Thoracic aorta (tissue), 2 donors: ENCODE measurements around the gene PWWP2B. TPM values are rescaled to one million over a fixed set of nuclear protein-coding genes. Genes with fewer than 3 reads are reported as not detected.

Experiments used
- ATAC-seq: fragments of 150-250 bp; one replicate; pipeline ENCODE4 v1.8.0; 2017; ENCODE audit warnings: low read depth; ENCODE audit not compliant: insufficient number of reproducible peaks, low FRiP score
- DNase-seq: peaks from one replicate; pipeline ENCODE4 v3.0.0-alpha.2; 2020; ENCODE audit warnings: low spot score
- H3K27ac ChIP-seq, 2 donors: fragments of 200-600 bp; sonication (generic); 1 replicate in 1 of 2; 2 replicates in 1 of 2; pipeline ENCODE4 v1.5.1; 2016; ENCODE audit warnings: mild to moderate bottlenecking in 2 of 2, moderate library complexity in 2 of 2
- H3K27me3 ChIP-seq: fragments of 200-600 bp; sonication (generic); replicated peaks from 2 replicates; pipeline ENCODE4 v1.6.0; 2016; ENCODE audit warnings: mild to moderate bottlenecking; ENCODE audit not compliant: insufficient read depth
- H3K36me3 ChIP-seq: fragments of 200-600 bp; sonication (generic); one replicate; pipeline ENCODE4 v1.5.1; 2016
- H3K4me1 ChIP-seq, 2 donors: fragments of 200-600 bp; sonication (generic); 1 replicate in 1 of 2; 2 replicates in 1 of 2; pipeline versions ENCODE4 v1.5.1 to v1.6.0; 2016; ENCODE audit warnings: low read depth in 2 of 2, mild to moderate bottlenecking in 1 of 2; ENCODE audit not compliant: control insufficient read depth in 1 of 2
- H3K4me3 ChIP-seq: fragments of 200-600 bp; sonication (generic); 2 replicates; pipeline ENCODE4 v1.5.1; 2016; ENCODE audit warnings: mild to moderate bottlenecking
- H3K9me3 ChIP-seq: fragments of 200-600 bp; sonication (generic); 2 replicates; pipeline ENCODE4 v1.5.1; 2016
- CTCF ChIP-seq: fragments of 200-600 bp; sonication (generic); IDR thresholded peaks from one replicate; pipeline ENCODE4 v1.5.1; 2019; ENCODE audit warnings: antibody characterized with exemption
- total RNA-seq, 2 donors: library from RNA; depleted of rRNA; stranded (reverse); fragments of >200 nt; gene quantifications; one replicate each; pipeline versions ENCODE4 v1.1.0 to v1.2.3, GENCODE V29; 2016

PWWP2B gene
- 1 to 10 TPM; 5.3 to 7.8 TPM for total RNA-seq

- Histone ChIP-seq H3K27me3 (no peaks in the 10 kb centered on the region), H3K4me3 (peak within 1 kb of the TSS; percentile 95), H3K4me1 (peaks cover 12 to 21% of the 10 kb centered on the region in 2 donors), H3K9me3 (no peaks in the 10 kb centered on the region), H3K36me3 (no peaks in the 10 kb centered on the region), H3K27ac (peak within 1 kb of the TSS; percentile 72 to 84)
- DNase-seq: no peak
- TF ChIP-seq CTCF: no peak
- ATAC-seq: no peak
Observed at GRCh38 chr10:132397036-132397541, at the start of gene PWWP2B. PWWP2B (plus strand) TSS chr10:132397200; CDS start chr10:132397227, 27 bp downstream.

GRCh38 chr10:132347211-132347930, 49.6 kb upstream of the PWWP2B start:
- no peak for DNase-seq
- Histone ChIP-seq H3K36me3 (no peaks in the 10 kb centered on the region), H3K4me3 (no peak overlapping the region), H3K9me3 (no peaks in the 10 kb centered on the region), H3K4me1 (no peaks in the 10 kb centered on the region), H3K27ac (no peak overlapping the region), H3K27me3 (no peaks in the 10 kb centered on the region)
- no peak for ATAC-seq
- TF ChIP-seq CTCF: no peak

GRCh38 chr10:132347931-132348267, 49.1 kb upstream of the PWWP2B start:
- no peak for TF ChIP-seq CTCF
- Histone ChIP-seq H3K27me3 (no peaks in the 10 kb centered on the region), H3K4me1 (no peaks in the 10 kb centered on the region), H3K27ac (no peak overlapping the region), H3K36me3 (no peaks in the 10 kb centered on the region), H3K4me3 (no peak overlapping the region), H3K9me3 (no peaks in the 10 kb centered on the region)
- DNase-seq: no peak
- ATAC-seq: no peak

- no peak overlapping the region for H3K27ac ChIP-seq
- no peaks in the 10 kb centered on the region for H3K36me3 ChIP-seq
- H3K9me3 ChIP-seq: no peaks in the 10 kb centered on the region
- no peaks in the 10 kb centered on the region for H3K27me3 ChIP-seq
- no peaks in the 10 kb centered on the region for H3K4me1 ChIP-seq
- ATAC-seq (no peak), DNase-seq (no peak)
- no peak overlapping the region for H3K4me3 ChIP-seq
- TF ChIP-seq CTCF: no peak
Observed at GRCh38 chr10:132349766-132350165, 47.2 kb upstream of the PWWP2B start.

GRCh38 chr10:132350391-132350790, 46.6 kb upstream of the PWWP2B start:
- H3K4me1 ChIP-seq: no peaks in the 10 kb centered on the region
- H3K9me3 ChIP-seq: no peaks in the 10 kb centered on the region
- ATAC-seq: no peak
- H3K27me3 ChIP-seq: no peaks in the 10 kb centered on the region
- no peak overlapping the region for H3K27ac ChIP-seq
- H3K36me3 ChIP-seq: no peaks in the 10 kb centered on the region
- no peak for TF ChIP-seq CTCF
- H3K4me3 ChIP-seq: no peak overlapping the region
- no peak for DNase-seq
